HG03025 (cell line): ENCODE results near the gene SDC3.

Experiments used
- ATAC-seq: cut with Tn5 transposase; IDR thresholded peaks from one replicate; pipeline ENCODE4 v1.9.1; 2021; ENCODE audit warnings: mild to moderate bottlenecking, moderate library complexity; ENCODE audit not compliant: unreplicated experiment, low FRiP score

Gene SDC3

DNA sequence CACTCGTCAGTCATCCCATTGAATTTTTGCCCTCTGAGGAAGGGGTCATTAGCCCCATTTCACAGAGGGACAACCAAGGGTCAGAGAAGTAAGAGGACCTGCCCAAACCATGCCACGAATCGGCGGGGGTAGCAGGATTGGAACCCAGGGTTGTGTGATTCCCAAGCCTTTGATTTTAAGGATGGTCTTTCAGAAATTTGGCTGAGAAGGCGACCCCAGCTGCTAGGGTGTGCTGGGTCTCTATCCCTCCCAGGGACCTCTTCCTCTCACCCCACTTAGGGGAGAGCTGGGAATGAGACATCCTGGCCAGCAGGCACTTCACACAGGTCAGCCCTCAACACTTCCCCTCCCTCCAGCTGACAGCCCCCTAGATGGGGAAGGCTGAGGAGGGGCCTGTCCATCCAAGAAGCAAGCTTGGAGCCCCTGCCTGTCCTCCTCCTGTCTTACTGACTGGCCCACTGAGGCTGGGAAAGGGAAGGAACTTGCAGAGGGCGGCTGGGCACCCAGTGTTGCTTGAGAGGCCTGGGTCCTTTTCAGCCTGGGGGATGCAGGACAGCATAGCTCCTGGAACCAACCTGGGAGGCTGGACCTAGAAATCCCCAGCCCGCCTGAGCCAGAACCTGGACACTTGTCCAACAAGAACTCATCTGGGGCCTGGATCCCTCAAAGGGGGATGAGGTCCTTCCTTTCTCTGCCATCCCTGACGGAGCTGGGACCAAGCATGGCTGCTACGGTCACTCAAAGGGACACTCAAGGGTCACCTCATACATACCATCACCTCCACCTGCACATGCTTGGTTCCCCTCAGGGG is 1.7 kb downstream of the SDC3 start:
- ATAC-seq: no peak

DNA sequence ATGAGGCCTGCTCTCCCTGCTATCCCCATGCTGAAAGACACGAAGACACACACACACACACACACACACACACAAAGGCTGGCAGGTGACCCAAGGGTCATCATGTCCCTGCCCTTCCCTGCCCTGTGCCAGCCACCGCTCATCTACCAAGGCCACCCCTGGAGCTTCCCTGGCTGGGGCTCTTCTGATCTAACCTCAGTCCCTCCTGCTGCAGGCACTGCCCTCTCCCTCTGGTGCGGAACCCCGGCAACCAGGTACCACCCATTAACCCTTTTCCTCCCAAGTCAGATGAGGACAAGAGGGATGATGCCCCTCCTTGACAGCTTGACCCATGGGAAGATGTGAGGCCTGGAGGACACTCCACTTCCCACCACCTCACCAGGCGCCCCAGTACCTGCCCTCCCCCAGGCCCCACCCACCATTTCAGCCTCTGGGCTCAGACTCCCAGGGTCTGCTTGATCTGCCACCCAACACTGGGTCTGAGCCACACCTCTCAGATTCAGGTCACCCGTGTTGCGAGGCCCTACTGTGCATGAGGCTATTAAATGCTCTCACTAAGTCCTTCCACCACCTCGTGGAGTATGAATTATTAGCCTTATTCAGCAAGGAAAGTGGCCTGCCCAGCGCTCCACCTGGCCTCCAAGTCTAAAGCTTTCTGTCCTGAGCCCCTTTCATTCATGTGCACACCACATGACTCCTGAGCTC is 2.5 kb downstream of the SDC3 start:
- ATAC-seq: no peak

DNA sequence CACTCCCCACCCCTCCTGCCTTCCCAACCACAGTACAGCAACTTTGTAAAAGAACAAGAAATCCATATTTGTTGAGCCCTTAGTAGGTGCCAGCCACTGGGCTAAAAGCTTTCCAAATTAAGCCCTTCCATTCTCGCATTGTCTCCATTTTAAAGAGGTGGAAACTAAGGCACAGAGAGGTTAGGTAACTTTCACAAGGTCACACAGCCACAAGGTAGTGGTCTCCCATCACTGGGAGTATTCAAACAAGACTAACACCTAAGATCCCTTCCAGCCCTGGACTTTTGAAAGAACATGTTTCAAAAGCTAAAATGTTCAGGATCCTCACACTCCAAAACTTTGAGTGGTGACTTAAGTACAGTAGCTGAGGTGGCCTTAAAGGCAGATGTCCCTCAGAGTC is 3.2 kb downstream of the SDC3 start:
- no peak for ATAC-seq

DNA sequence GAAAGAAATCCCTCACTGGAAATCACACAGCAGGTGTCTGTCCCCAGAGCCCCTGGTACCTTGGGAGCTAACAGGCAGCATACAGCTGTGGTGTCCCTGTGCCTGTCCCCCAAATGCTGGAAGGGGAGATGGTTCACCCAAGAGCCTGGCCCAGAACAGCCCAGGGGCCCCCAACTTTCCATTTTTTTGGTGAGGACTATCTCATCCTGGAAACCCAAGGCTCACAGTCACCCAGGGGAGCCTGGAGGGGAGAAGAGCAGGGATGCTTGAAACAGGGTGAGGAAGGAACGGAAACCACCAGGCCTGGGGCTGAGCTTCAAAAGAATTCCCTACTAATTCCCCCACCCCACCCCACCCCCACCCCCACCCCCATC is 3.6 kb downstream of the SDC3 start:
- ATAC-seq: no peak

DNA sequence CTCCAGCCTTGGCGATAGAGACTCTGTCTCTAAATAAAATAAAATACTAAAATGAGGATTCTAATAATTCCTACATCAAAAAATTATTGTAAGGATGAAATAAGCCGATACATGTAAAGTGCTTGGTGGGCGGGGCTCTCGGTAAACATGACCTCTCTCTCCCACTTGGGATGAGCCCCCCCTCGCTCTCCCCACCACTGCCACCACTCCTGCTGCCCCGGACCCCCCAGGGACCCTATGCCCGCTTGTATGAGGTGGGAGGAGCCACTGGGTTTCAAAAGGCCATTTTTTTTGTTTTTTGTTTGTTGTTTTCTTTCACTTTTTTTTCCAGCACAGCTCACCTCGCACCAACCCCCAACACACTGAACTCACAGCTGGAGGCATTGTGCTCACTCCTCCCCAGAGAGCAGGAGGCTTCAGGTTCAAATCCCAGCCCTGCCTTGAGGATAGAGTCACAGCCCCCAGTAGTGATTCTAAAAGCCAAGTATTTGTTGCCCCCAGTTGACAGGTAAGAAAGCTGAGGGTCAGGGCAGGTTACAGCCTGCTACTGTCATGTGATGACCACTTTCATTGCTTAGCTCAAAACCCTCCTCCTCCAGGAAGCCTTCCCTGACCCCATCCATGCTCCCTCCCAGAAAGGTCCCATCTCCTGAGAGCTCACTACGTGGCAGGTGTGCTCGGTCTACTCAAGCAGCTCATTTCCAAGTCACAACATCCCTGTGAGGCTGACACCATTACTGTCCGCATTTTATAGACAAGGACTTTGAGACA is 4.2 kb downstream of the SDC3 start:
- no peak for ATAC-seq

DNA sequence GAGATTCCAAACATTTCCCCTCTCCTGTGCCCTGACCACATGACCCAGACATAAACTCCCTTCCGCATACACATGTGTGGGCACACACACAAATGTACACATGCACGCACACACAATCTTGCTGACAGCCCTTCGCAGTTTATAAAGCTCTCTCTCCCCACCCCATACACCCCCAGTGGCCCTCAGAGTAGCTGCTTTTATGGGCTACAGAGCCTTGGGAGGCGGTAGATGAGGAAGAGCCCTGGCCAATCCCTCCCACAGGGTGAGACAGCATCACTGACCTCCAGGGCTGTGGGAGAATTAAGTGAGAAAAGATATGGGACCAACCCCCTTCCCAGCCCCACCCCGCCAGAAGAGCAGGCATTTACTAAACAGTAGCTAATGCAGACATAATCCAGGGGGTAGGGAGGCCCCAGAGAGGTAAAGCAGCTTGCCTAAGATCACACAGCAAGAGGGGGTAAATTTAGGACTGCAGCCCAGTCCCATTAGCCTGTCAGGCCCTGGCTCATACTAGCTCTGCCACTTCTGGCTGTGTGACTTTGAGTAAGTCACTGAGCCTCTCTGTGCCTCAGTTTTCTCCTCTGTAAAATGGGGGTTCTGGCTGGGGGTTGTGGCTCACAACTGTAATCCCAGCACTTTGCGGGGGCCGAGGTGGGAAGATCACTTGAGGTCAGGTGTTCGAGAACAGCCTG is 5.1 kb downstream of the SDC3 start:
- no peak for ATAC-seq

DNA sequence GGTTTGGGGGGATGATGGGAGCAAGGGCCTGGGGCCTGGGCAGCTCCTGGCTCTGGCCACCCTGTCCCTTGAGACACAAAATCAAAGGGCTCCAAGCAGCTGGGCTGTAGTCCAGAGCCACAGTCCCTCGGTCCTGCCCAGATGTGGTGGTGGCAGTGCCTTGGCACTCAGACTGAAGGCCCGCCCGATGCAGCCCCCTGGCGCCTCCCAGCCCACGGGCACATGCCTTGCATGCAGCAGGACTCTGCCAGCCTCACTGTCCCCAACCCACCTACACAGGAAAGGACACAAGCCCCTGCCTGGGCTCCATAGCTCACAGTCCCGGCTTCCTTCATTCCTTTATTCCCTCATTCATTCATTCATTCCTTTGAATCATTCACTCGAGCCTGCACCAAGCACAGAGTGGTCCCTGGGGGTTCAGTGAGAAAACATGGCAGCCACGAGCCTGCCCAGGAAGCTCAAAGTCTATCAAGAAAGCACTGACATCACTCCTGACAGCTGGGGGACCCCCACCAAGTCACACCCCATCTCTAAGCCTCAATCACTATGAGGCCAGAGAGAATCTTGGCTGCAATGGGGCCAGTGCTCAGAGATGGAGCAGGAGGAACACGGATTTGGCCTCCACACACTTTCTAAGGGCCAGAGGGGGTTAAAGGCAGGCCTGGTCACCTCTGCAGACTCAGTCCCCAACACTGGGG is 5.8 kb downstream of the SDC3 start:
- ATAC-seq: no peak

DNA sequence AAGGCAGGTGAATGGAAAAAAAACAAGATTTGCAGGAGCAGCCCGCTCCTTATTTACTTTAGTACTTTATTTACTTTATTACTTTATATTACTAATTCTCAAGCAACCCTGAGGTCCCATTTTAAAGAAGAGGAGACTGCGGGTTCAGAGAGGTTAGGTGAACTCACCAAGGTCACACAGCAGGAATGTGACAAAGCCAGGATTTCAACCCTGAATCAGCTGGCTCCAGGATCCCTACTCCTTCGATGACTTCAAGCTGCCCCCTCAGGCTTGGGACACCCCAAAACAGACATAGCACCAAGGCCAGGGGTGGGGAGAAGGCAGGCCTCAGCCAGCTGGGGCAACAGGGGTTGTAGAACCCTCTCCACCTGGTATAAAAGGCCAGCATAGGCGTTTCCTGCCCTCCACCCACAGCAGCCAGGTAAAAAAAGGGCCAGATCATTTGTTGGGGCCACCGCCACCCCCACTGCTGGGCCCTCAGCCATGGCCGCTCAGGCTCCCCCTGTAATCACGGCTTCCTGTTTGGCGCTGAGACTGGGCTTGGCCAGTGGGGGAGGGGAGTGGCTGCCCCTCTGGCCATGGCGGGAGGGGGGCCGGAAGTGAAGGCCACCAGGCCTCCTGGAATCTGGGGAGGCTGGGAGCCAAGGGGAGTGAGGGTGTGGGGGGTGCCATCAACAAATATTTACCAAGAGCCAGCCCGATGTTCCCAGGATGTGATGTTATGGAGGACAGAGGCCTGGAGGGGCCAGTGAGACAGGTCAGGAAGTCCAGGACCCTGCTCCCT is 6.6 kb downstream of the SDC3 start:
- ATAC-seq: no peak

DNA sequence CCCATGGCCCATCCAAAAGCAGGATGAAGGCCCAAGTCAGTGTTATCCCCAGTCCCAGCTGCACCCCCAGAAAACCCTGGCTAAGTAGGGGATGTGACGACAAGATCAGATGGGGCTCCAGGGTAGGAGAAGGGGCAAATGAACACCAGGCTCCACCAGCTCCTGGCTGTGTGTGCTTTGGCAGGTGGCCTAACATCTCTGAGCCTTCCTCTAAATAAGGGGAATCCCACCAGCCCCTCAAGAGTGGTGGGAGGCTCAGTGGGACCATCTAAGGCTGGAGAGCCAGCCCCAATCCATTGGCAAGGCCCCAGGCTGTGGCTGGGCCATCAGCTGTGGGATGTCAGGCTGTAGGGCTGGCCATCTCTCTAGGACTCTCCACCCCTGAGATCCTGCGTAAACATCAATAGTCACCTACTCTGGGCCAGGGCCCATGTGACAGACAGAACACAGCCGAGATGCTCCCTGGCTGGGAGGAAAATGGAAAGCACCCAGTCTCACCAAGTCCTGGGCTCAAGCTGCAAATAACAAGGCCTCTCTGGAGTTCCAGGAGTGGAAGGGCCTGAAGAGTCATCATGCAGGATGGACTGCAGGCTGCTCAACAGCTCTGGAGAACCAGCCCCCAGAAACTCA is 7.5 kb downstream of the SDC3 start:
- ATAC-seq: no peak

DNA sequence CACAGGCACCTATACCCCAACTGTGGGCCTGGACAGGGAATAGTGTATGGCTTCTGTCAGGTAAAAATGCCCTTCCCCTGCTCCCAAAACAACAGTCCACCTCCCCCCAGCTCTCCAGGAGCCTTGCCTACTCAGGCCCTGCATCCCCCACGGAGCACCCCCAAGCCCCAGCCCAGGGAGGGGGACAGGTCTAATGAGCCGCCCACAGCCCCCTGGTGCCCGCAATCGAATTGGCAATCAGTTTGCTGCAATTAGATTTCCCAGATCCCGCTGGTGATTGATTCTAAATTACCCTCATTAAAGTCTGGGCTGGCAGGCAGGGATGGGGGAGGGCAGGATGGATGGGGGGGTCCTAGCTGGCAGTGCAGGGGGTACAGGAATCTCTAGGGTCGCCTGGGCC is 8.1 kb downstream of the SDC3 start:
- no peak for ATAC-seq

DNA sequence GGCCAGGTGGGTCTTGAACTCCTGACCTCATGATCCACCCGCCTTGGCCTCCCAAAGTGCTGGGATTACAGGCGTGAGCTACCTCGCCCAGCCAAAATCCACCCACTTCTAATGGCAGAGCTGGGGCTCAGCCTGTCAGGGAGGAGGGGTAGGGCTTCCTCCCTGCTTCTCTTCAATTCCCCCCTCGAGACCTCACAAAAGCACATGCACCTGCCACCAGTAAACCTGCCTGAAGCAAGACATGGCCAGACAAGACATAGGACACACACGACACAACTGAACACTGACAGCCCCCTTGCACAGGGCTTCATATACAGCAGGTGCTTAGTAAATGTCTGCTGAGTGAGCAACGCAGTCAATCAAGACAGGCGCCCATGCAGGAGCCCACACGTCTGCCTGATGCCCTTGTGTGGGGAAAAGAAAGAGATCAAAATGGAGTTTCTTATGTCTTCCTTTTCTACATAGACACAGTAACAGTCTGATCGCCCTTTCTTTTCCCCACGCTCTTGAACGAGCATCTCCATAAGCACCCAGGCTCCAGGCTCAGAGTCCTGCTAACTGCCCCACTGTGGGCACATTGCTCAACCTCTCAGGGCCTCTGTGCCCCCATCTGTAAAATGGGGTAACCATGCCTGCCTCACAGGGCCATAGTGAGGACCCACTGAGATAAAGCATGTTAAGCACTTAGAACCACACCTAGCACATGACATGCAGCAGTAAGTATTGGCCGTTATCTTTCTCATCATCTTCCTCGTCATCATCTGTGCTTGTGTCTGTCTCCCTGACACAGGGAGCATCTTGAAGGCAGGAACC is 8.8 kb downstream of the SDC3 start:
- no peak for ATAC-seq

DNA sequence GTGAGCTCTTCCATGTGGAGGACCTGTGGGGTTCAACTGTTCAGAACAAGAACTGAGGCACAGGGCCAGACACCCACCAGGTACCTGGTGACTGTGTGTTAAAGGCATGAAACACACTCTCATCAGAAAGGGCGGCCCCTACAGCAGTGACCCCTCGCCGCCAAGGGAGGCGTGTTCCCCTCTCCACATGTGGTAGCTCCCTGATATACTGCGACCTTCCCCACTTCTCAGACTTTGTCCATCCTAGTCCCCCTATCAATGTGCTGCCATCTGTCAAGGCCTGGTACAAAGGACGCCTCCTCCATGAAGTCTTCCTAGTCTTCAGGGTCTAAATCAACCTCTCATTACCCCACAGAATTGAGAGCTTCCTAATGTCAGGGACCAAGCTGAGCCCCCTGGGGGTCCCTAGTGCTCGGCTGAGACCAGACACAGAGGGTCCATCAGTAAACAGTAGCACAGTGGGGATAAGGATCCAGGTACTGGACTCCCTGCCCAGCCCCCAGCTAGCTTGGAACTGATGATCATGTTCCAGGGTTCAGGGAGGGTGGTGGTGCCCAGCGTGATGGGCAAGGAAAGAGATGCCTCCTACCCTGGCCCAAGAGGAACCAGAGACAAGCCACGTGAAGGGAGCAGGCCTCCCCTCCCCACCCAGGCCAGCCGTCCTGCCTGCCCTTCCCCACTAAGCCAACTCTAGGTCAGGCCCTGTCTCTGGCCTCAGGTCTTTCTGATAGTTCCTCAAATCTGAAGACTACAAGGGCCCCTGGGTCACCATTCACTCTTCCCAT is 10.3 kb downstream of the SDC3 start:
- ATAC-seq: no peak

DNA sequence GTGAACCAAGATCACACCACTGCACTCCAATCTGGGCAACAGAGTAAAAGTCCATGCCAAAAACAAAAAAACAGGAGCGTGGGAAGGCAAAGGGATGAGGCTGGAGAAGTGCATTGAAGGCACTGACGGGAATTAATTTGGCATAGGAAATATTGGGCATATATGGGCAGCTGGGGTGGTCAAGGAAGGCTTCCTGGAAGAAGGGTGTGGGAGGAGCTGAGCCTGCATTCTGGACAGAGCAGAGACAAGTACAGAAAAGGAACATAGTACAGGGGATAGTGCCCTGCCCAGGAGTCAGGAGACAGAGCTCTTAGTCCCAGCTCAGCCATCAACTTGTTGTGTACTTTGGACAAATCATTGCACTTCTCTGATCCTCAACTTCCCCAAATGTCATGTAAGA is 11.7 kb downstream of the SDC3 start:
- ATAC-seq: no peak

DNA sequence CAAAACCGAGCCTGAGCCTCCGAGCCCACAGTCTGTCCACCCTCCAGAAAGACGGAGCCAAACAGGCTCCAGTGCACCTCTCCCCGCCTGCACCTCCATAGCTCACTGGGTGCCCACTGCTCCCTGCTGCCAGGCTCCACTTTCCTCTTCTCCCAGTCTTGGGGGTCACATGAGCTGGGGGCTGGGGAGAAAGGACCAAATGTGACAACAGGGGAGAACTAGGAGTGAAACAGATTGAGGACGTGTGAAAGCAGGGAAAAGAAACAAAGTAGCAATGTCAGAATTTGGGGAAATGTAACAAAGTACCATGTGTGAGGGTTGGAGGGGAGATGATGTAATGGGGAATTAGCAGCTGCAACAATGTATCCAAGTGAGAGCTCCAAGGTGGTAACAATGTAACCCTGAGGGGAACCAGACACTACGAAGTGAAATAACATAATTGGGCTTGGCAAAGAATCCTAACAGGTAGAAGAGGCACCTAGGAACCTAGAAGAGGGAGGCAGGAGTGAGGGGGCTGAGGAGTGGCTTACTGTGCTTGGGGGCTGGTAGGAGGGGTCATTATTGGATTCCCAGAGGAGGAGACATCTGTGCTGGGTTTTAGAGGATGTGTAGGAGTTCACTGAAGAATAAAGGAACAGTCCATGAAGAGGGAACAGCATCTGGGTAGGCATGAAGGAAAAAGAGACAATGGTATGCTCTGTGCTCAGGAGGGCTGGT is 12.5 kb downstream of the SDC3 start:
- no peak for ATAC-seq

DNA sequence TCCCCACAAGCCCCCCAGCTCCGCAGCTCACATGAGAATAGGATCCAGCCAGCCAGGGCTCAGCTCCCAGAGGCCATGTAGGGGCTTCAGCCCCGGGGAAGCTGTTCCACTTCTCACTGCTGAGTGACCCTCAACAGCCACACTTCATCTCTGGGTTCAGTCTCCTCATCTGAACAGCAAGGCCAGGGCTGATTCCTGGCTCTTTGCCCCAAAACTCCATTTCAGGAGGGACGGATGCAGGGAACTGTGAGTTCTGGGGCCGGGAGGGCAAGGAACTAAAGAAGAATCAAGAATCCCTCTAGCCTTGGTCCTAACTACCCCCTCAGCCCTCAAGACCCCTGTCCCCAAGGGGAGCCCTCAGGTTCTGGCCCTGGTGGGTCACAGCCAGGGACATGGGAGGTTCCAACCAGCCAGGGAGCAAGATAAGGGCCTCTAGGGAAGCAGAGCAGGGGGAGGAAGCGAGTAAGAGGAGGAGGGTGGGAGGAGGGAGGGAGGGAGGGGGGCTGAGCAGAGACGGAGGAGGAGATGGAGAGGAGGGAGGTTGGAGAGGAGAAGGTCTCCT is 13.1 kb downstream of the SDC3 start:
- no peak for ATAC-seq

DNA sequence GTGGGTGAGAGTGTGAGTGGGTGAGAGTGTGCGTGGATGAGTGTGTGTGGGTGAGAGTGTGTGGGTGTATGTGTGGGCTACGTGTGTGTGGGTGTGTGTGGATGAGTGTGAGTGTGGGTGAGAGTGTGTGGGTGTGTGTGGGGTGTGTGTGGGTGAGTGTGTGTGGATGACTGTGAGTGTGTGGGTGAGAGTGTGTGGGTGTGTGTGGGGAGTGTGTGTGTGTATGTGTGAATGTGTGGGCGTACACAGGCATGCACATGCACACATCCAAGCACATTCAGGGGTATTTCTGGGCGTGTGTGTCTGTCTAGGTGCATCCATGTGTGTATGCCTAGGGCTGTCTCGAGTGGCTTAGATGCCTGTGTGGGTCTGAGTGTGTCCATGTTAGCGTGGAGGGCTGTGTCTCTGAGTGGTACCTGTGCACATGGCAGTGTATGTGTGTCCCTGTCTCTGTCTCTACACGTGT is 14.0 kb downstream of the SDC3 start:
- ATAC-seq: no peak
